GM12892 (cell line): ENCODE results near the gene FAM228B.

Source experiments
- POLR2A ChIP-seq: IDR thresholded peaks from 2 replicates; pipeline ENCODE4 v1.6.1; 2011; ENCODE audit warnings: low read depth, low read length, control low read depth
- TAF1 ChIP-seq: IDR thresholded peaks from 2 replicates; pipeline ENCODE4 v1.6.1; 2011; ENCODE audit warnings: low read depth, mild to moderate bottlenecking, control low read depth, low read length, borderline replicate concordance

GRCh38 chr2:24159708-24160107 is 36.4 kb downstream of the FAM228B start:
- no peak for TF ChIP-seq TAF1
- TF ChIP-seq POLR2A = no peak
